Astrocyte of the spinal cord (primary cell): ENCODE results near the gene MAP2K6.

ENCODE experiments used
- DNase-seq: peaks from one replicate; pipeline ENCODE4 v3.0.0; 2011; ENCODE audit warnings: low read depth, low spot score
- H3K4me3 ChIP-seq: 2 replicates; pipeline ENCODE4 v1.5.1; 2011; ENCODE audit warnings: low read depth, mild to moderate bottlenecking, low read length, moderate library complexity
- in situ Hi-C: cut with HindIII; loops from 2 replicates; pipeline ENCODE4 v1.10.0; 2017; ENCODE audit warnings: low sequenced_read_pairs
- TF ChIP-seq, protein P1 (sequence below): IDR thresholded peaks from 2 replicates; pipeline ENCODE4 v1.5.1; 2012; ENCODE audit warnings: low read depth, mild to moderate bottlenecking, low read length, inconsistent platforms

Gene MAP2K6

DNA sequence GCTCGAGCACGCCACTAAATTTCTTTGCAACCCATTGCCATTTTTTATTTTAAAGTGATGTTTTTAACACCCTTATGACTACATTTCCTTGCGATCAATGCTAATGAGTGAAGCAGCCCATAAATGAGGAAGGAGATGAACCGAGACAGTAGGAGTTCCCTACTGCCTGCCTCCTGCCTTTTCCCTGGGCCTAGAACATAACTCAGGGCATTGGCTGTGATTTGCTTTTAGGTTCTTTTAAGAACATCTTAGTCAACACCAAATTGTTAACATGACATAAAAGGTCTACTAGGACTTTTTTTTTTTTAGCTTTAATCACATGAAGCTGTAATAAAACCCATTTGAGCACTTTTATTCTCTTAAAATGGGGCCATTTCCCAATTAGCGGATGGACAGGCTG, 81.3 kb downstream of the MAP2K6 start:
- DNase-seq, result no peak
- H3K4me3 ChIP-seq, result no peak overlapping the region
- in situ Hi-C loops, result no loop called here
- TF ChIP-seq, protein P1, sequence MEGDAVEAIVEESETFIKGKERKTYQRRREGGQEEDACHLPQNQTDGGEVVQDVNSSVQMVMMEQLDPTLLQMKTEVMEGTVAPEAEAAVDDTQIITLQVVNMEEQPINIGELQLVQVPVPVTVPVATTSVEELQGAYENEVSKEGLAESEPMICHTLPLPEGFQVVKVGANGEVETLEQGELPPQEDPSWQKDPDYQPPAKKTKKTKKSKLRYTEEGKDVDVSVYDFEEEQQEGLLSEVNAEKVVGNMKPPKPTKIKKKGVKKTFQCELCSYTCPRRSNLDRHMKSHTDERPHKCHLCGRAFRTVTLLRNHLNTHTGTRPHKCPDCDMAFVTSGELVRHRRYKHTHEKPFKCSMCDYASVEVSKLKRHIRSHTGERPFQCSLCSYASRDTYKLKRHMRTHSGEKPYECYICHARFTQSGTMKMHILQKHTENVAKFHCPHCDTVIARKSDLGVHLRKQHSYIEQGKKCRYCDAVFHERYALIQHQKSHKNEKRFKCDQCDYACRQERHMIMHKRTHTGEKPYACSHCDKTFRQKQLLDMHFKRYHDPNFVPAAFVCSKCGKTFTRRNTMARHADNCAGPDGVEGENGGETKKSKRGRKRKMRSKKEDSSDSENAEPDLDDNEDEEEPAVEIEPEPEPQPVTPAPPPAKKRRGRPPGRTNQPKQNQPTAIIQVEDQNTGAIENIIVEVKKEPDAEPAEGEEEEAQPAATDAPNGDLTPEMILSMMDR, result no peak

DNA sequence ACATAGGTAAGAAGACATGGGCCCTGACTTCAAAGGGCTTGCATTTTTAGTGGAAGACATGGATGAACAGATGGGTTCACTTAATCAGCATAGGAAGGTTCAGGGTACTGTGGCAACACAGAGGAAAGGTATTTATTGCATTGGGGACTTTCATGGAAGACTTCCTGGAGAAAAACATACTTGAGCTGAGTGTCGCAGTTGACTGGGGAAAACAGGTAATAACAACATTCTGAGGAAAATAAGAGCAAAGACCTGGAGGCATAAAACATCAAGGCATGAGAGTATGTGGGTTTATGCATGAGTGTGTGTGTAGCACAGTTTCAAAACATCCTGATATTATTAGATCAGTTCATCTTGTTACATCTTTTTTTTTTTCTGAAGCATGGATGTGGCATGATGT, 82.7 kb downstream of the MAP2K6 start:
- no peak overlapping the region for H3K4me3 ChIP-seq
- in situ Hi-C loops, result no loop called here
- TF ChIP-seq, protein P1, result no peak
- DNase-seq, result no peak

DNA sequence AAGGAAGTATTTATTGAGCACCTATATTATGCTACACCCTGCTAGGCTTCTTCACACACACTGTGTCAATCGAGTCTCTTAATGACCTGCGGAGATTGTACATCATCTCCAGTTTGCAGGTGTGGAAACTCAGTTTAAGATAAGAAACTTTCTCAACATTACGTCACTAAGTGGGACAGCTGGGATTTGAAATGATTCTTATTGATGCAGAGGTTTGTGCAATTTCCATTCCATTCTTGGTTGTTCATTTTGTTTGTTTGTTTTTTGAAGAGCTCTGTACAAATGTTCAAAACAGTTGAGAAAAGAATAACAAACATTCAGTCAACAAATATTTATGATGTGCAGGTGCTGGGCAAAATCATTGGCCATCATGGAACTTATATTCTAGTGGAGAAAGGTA, 84.8 kb downstream of the MAP2K6 start:
- in situ Hi-C loops, result no loop called here
- DNase-seq, result no peak
- TF ChIP-seq, protein P1, result no peak
- H3K4me3 ChIP-seq, result no peak overlapping the region

DNA sequence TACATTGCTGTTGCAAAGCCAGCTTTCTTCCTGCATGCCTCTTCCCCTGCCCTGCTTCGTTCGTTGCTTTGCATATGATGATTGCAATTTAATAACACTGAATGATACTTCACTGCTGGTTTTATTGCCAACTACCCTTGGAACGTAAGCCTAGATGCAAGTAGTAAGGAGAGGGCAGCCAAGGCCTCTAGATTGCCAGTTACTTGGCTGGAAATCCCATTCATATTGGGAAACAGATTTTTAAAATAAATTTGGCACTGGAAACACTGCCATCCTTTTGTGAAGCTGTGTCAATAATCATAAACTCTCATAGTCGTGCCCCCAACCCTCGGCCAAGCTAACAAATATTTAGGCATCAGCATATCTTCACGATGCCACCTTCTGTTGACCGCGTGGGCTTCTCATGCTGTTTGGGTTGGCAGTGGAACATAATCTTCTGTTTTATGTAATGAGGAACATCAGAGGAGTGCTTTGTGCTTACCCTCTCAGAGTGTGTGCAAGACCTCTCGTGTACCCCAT, 86.5 kb downstream of the MAP2K6 start:
- no peak for DNase-seq
- TF ChIP-seq, protein P1, result no peak
- H3K4me3 ChIP-seq, result no peak overlapping the region
- in situ Hi-C loops, result no loop called here

DNA sequence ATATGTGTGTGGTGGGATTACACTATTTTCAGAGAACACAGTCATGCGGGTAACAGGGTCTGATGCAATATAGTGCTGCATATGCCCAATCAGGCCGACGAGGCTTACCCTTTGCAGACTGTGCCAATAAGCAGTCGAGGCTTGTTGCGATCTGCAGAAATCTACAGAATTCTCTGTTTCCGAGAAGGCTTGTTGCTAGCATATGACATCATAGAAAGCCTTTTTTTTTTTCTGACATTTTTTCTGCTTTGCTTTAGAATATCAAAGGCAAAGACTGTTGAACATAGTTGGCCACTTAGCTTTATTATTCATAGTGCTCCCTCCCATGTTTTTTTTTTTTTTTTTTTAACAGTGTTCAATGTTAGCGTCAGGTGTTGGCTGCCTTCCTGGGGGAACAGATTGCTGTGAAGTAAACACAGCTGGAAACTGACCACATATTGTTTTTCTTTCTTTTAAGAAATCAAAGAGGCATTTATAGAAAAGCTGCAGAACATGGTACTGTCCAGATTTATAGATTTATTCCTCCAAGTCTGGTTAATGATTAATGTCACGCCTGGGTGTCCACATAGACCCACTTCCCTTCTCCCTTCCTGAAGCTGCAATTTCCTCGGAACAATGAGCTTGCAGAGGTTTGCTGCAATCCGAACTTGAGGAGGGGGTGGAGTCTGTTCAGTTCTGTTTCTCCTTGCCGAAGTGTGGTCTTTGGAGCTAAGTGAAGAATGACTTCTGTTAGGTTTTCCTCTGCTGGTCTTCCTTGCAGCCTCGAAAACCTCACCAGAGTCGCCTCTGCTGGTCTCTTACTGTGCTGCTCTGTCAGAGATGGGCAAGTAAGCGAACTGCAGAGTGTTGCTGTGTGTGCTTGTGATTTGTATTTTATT, 87.3 kb downstream of the MAP2K6 start:
- TF ChIP-seq, protein P1, result no peak
- in situ Hi-C loops, result no loop called here
- peak overlapping the region; percentile 30 for H3K4me3 ChIP-seq
- DNase-seq, result peak; percentile 95

DNA sequence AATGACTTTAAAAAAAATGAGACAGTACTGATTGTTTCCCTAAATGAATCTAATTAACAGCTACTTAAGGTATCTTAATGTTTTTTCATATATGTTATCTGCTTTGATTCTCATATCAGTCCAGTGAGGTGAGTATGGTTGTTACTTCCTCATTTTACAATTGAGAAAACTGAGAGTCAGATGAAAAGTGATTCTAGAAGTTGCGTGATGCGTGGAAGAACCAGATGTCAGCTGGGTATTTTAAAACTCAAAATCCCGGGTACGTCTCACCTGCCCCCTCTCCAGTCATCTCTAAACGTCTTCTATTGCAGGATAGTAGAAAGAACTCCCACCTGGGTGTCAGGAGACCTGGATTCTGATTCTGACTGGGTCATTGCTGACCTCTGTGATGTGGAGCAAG, 89.2 kb downstream of the MAP2K6 start:
- in situ Hi-C loops, result no loop called here
- no peak for DNase-seq
- TF ChIP-seq, protein P1, result no peak
- no peak overlapping the region for H3K4me3 ChIP-seq
